ENCODE data around the gene SLC12A9.

SLC12A9 gene

GRCh38 chr7:100885440-100886141, 33.1 kb downstream of the SLC12A9 start:
- no peak for DNase-seq

- DNase-seq = no peak
Observed at GRCh38 chr7:100886142-100886935, 33.8 kb downstream of the SLC12A9 start.

GRCh38 chr7:100886936-100887515, 34.5 kb downstream of the SLC12A9 start:
- DNase-seq = no peak

GRCh38 chr7:100887516-100888290, 35.2 kb downstream of the SLC12A9 start:
- no peak for DNase-seq

- DNase-seq = no peak
Observed at GRCh38 chr7:100888291-100888987, 35.9 kb downstream of the SLC12A9 start.

- DNase-seq = no peak
Observed at GRCh38 chr7:100888988-100889750, 36.7 kb downstream of the SLC12A9 start, which contains the start of gene UFSP1. UFSP1 (minus strand) TSS chr7:100889715; CDS start chr7:100889271, 444 bp downstream.

GRCh38 chr7:100890653-100891567, 38.4 kb downstream of the SLC12A9 start:
- DNase-seq = no peak

- DNase-seq = no peak
Observed at GRCh38 chr7:100891568-100892247, 39.2 kb downstream of the SLC12A9 start.

GRCh38 chr7:100892364-100893317, 40.1 kb downstream of the SLC12A9 start:
- no peak for DNase-seq

GRCh38 chr7:100893318-100893895, 40.9 kb downstream of the SLC12A9 start:
- DNase-seq = no peak

- DNase-seq = no peak
Observed at GRCh38 chr7:100893910-100894721, 41.6 kb downstream of the SLC12A9 start.

GRCh38 chr7:100894860-100895700, 42.6 kb downstream of the SLC12A9 start:
- no peak for DNase-seq

GRCh38 chr7:100895701-100895955, 43.1 kb downstream of the SLC12A9 start, which contains the start of gene ACHE:
ACHE (minus strand) TSS chr7:100895888; CDS start chr7:100894232, 1,656 bp downstream.
- DNase-seq = no peak

GRCh38 chr7:100895956-100896731, 43.6 kb downstream of the SLC12A9 start:
- DNase-seq = no peak

- no peak for DNase-seq
Observed at GRCh38 chr7:100896732-100897608, 44.5 kb downstream of the SLC12A9 start.
